Vagina (tissue), 2 donors: ENCODE results near the gene ANO1. TPM values are rescaled to one million over a fixed set of nuclear protein-coding genes. Genes with fewer than 3 reads are reported as not detected.

ENCODE experiments used
- DNase-seq, 2 donors: peaks; one replicate each; pipeline ENCODE4 v3.0.0-alpha.2; 2017; ENCODE audit errors: extremely low spot score in 2 of 2
- H3K27ac ChIP-seq: fragments of 200-600 bp; sonication (generic); one replicate; pipeline ENCODE4 v1.5.1; 2019
- H3K27me3 ChIP-seq: fragments of 200-600 bp; sonication (generic); one replicate; pipeline ENCODE4 v1.5.1; 2019
- H3K36me3 ChIP-seq, 2 donors: fragments of 200-600 bp; sonication (generic); one replicate each; pipeline ENCODE4 v1.5.1; 2017 to 2019
- H3K4me1 ChIP-seq: fragments of 200-600 bp; sonication (generic); one replicate; pipeline ENCODE4 v1.5.1; 2019
- H3K4me3 ChIP-seq, 2 donors: fragments of 200-600 bp; sonication (generic); 1 replicate in 1 of 2; 2 replicates in 1 of 2; pipeline ENCODE4 v1.5.1; 2016 to 2019
- H3K9me3 ChIP-seq: fragments of 200-600 bp; sonication (generic); one replicate; pipeline ENCODE4 v1.5.1; 2019
- CTCF ChIP-seq, 3 experiments: fragments of 450-650 bp in 2 of 3; fragments of 200-600 bp in 1 of 3; sonication (generic) in 1 of 3; IDR thresholded peaks; one replicate each; pipeline ENCODE4 v1.5.1; 2017 to 2019; ENCODE audit warnings: antibody characterized with exemption in 3 of 3, mild to moderate bottlenecking in 2 of 3, moderate library complexity in 2 of 3
- POLR2A ChIP-seq, 2 donors: fragments of 450-650 bp; IDR thresholded peaks; one replicate each; pipeline ENCODE4 v1.6.1; 2017; ENCODE audit warnings: antibody characterized with exemption in 2 of 2, mild to moderate bottlenecking in 2 of 2, moderate library complexity in 2 of 2
- POLR2AphosphoS5 ChIP-seq, 2 donors: sonication (generic); formaldehyde crosslinking; IDR thresholded peaks; one replicate each; pipeline ENCODE4 v1.9.0; 2017; ENCODE audit warnings: antibody characterized with exemption in 2 of 2, mild to moderate bottlenecking in 2 of 2, low read depth in 1 of 2; ENCODE audit not compliant: insufficient read depth in 1 of 2
- intact Hi-C: fragments of 100-400 bp; cut with DNase I; formaldehyde crosslinking; loops from one replicate; pipeline ENCODE4 v1.15.1; 2023
- total RNA-seq: library from RNA; depleted of rRNA; stranded (reverse); fragments of >200 nt; gene quantifications from one replicate; pipeline ENCODE4 v1.2.3, GENCODE V29; 2016

The ANO1 gene
- total RNA-seq, 1 donor from 2014 or later = 40.8 TPM

GRCh38 chr11:70189622-70190021 is 111.5 kb downstream of the ANO1 start:
- Histone ChIP-seq H3K9me3 (no peaks in the 10 kb centered on the region), H3K4me1 (peaks cover 3% of the 10 kb centered on the region), H3K27ac (no peak overlapping the region), H3K4me3 (no peak overlapping the region), H3K27me3 (no peaks in the 10 kb centered on the region), H3K36me3 (no peaks in the 10 kb centered on the region)
- DNase-seq = no peak
- intact Hi-C loops = loop anchor here (5.0 kb wide), 2 partner anchors 272 to 502 kb away; no protein-coding TSS in a partner anchor
- TF ChIP-seq CTCF (IDR thresholded peaks at IDR 0.05) = no peak
- TF ChIP-seq POLR2AphosphoS5 (IDR thresholded peaks at IDR 0.05; ENCODE audit: insufficient read depth in 1 of 2, low read depth in 1 of 2) = no peak
- no peak for TF ChIP-seq POLR2A (IDR thresholded peaks at IDR 0.05)

DNA sequence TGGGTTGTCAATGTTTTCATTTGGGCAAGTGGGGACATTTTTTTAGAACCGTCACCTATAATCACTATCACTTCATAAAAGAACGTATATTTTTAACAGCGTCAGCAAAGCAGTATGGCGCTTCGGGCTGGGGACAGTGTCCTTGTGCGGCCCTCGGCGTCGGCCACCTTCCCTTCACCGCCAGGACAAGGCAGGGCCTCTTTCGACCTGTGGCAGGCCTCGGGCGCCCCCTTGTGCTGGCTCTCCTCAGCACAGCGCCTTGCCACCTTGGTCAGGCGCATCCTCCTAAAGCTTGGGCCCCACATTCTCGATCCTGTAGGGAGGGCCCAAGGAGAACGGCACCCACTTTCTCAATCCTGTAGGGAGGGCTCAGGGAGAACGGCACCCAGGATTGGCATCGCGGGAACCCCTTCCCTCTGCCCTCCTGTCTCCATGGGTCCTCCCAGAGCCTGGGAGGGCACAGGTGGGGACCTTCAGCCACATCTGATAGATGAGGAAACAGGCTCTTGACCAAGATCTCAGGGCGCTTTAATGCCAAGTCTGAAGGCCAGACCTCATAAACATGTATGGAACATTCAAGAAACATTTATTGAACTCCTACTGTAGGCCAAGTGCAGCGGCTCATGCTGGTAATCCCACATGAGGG is 113.5 kb downstream of the ANO1 start:
- intact Hi-C loops = loop anchor here (5.0 kb wide), 2 partner anchors 274 to 504 kb away; no protein-coding TSS in a partner anchor
- H3K4me1 ChIP-seq = no peaks in the 10 kb centered on the region
- H3K4me3 ChIP-seq = no peak overlapping the region
- no peak for TF ChIP-seq POLR2A (IDR thresholded peaks at IDR 0.05)
- no peak for TF ChIP-seq POLR2AphosphoS5 (IDR thresholded peaks at IDR 0.05; ENCODE audit: insufficient read depth in 1 of 2, low read depth in 1 of 2)
- peak; percentile 58 to 65 (median 60) for TF ChIP-seq CTCF (IDR thresholded peaks at IDR 0.05)
- H3K27me3 ChIP-seq = no peaks in the 10 kb centered on the region
- H3K36me3 ChIP-seq = no peaks in the 10 kb centered on the region
- H3K9me3 ChIP-seq = no peaks in the 10 kb centered on the region
- DNase-seq = no peak
- H3K27ac ChIP-seq = no peak overlapping the region

GRCh38 chr11:70192666-70193410 is 114.7 kb downstream of the ANO1 start:
- Histone ChIP-seq H3K4me1 (no peaks in the 10 kb centered on the region), H3K9me3 (no peaks in the 10 kb centered on the region), H3K4me3 (no peak overlapping the region), H3K36me3 (no peaks in the 10 kb centered on the region), H3K27ac (no peak overlapping the region), H3K27me3 (no peaks in the 10 kb centered on the region)
- intact Hi-C loops = loop anchor here (5.0 kb wide), 2 partner anchors 276 to 506 kb away; no protein-coding TSS in a partner anchor
- DNase-seq = no peak
- no peak for TF ChIP-seq POLR2AphosphoS5 (IDR thresholded peaks at IDR 0.05; ENCODE audit: insufficient read depth in 1 of 2, low read depth in 1 of 2)
- no peak for TF ChIP-seq POLR2A (IDR thresholded peaks at IDR 0.05)
- TF ChIP-seq CTCF (IDR thresholded peaks at IDR 0.05) = no peak

DNA sequence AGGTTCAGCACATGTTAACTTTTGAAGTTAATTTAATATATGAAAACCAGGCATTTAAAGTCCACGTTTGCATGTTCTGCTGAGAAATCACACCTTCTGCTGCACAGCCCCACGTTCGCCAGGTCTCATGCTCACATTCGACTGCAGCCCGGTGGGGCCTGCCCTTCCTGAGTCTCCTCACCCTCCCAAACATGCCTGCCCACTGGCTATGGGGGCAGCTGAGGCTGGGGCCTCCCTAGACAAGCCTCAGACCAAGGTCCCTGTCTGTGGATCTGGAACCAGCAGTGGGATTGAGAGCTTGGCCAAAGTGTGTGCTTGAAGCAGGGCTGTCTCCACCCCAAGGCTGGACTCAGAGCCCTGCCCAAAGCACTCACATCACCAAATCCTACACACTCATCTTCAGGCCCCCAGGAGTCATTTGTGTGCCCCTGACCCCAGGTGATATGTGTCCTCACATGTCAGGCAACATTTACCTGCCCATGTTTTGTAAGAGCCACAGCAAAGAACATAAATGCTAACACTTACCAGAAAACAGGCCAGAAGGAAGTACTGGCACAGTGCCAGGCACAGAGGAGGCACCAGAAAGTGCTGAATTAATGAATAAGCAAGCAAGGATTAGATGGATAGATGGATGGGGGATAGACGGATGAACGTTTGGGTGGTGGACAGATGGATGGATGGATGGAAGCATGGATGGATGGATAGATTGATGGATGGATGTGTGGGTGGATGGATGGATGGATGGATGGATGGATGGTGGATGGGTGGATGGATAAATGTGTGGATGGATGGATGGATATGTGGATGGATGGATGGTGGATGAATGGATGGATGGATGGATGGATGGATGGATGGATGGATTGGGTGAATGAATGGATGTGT is 115.5 kb downstream of the ANO1 start:
- no peaks in the 10 kb centered on the region for H3K27me3 ChIP-seq
- no peak overlapping the region for H3K27ac ChIP-seq
- TF ChIP-seq POLR2AphosphoS5 (IDR thresholded peaks at IDR 0.05; ENCODE audit: insufficient read depth in 1 of 2, low read depth in 1 of 2) (no peak), CTCF (IDR thresholded peaks at IDR 0.05) (no peak), POLR2A (IDR thresholded peaks at IDR 0.05) (no peak)
- no peaks in the 10 kb centered on the region for H3K36me3 ChIP-seq
- no peak overlapping the region for H3K4me3 ChIP-seq
- no peak for DNase-seq
- H3K9me3 ChIP-seq = no peaks in the 10 kb centered on the region
- no peaks in the 10 kb centered on the region for H3K4me1 ChIP-seq
- intact Hi-C loops = loop anchor here (5.0 kb wide), 2 partner anchors 276 to 506 kb away; no protein-coding TSS in a partner anchor
